SH-SY5Y (cell line): Measurements from ENCODE around the gene DAAM1.

Source experiments
- GATA2 ChIP-seq: IDR thresholded peaks from 2 replicates; pipeline ENCODE4 v1.6.1; 2011; ENCODE audit warnings: mild to moderate bottlenecking, low read depth, low read length
- GATA3 ChIP-seq: IDR thresholded peaks from 2 replicates; pipeline ENCODE4 v1.6.1; 2011; ENCODE audit warnings: low read depth, mild to moderate bottlenecking, low read length, moderate library complexity

DNA sequence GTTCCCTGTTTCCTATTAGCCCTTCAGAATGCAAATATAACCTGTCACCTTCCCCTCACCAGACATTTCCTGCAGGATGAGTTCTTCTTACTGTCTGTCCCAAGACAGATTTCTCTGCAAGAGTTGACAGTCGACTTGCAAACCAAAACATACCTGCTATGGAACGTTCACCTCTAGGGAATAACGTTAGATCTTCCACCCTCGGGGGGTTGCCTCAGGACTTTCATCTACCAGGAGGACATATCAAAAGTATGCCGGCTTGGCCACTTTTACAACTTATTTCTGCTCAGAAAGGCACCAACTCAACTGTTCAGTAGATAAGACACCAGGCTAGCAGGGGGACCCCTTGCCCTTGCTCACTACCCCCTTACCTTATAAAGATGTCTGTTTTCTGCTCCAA lies 92.5 kb downstream of the DAAM1 start:
- TF ChIP-seq GATA3: no peak
- no peak for TF ChIP-seq GATA2
